B cell (primary cell): ENCODE data around the gene ERMARD. TPM values are rescaled to one million over a fixed set of nuclear protein-coding genes. Genes with fewer than 3 reads are reported as not detected.

Source experiments
- ATAC-seq: fragments of 200-7000 bp; cut with Tn5 transposase; one replicate; pipeline ENCODE4 v1.10.0; 2021; ENCODE audit warnings: low read depth, mild to moderate bottlenecking, moderate number of reproducible peaks, moderate library complexity
- CTCF ChIA-PET: fragments of 350-600 bp; sonication (Branson Sonifier 250); formaldehyde crosslinking; loops from one replicate; lab custom pipeline; 2021; ENCODE audit warnings: antibody characterized with exemption, inconsistent platforms; lab: Charles Lee
- POLR2A ChIA-PET: fragments of 350-600 bp; sonication (Branson Sonifier 250); formaldehyde crosslinking; loops from one replicate; lab custom pipeline; 2021; ENCODE audit warnings: antibody characterized with exemption; lab: Charles Lee
- DNase-seq: peaks from one replicate; pipeline ENCODE4 v3.0.0; 2013
- H2AFZ ChIP-seq: 2 replicates; pipeline ENCODE4 v1.6.1; 2012; ENCODE audit warnings: mild to moderate bottlenecking, low read depth, low read length; ENCODE audit not compliant: insufficient read depth, poor library complexity, severe bottlenecking
- H3K27ac ChIP-seq, 2 donors: 1 replicate in 1 of 2; 2 replicates in 1 of 2; pipeline ENCODE4 v1.5.1; 2012 to 2013; ENCODE audit warnings: low read length in 2 of 2, mild to moderate bottlenecking in 2 of 2, moderate library complexity in 1 of 2
- H3K27me3 ChIP-seq, 4 experiments: fragments of 200-600 bp in 1 of 4; sonication (generic) in 1 of 4; replicated peaks in 1 of 4; 1 replicate in 2 of 4; 2 replicates in 2 of 4; pipeline versions ENCODE4 v1.6.1 to v1.7.0; 2013 to 2016; ENCODE audit warnings: low read length in 3 of 4, mild to moderate bottlenecking in 2 of 4, mixed read lengths in 1 of 4, moderate library complexity in 1 of 4; ENCODE audit not compliant: insufficient read depth in 4 of 4, control insufficient read depth in 3 of 4; ENCODE audit errors: control extremely low read depth in 1 of 4
- H3K36me3 ChIP-seq, 2 experiments: replicated peaks in 1 of 2; 1 replicate in 1 of 2; 2 replicates in 1 of 2; pipeline versions ENCODE4 v1.6.1 to v1.7.1; 2013; ENCODE audit warnings: low read length in 1 of 2; ENCODE audit not compliant: insufficient read depth in 2 of 2, control insufficient read depth in 1 of 2; ENCODE audit errors: control extremely low read depth in 1 of 2, extremely low read depth in 1 of 2
- H3K4me1 ChIP-seq, 2 donors: fragments of 200-600 bp in 1 of 2; sonication (generic) in 1 of 2; 1 replicate in 1 of 2; 2 replicates in 1 of 2; pipeline versions ENCODE4 v1.5.1 to v1.6.1; 2013 to 2017; ENCODE audit warnings: low read length in 2 of 2; ENCODE audit not compliant: control insufficient read depth in 2 of 2, insufficient read depth in 2 of 2
- H3K4me2 ChIP-seq: replicated peaks from 2 replicates; pipeline ENCODE3; 2012; ENCODE audit warnings: mild to moderate bottlenecking, low read depth, low read length; ENCODE audit not compliant: poor library complexity, severe bottlenecking
- H3K4me3 ChIP-seq, 5 experiments: fragments of 200-600 bp in 1 of 5; sonication (generic) in 1 of 5; 1 replicate in 3 of 5; 2 replicates in 2 of 5; pipeline versions ENCODE4 v1.5.1 to v1.7.0; 2011 to 2016; ENCODE audit warnings: low read length in 4 of 5, mild to moderate bottlenecking in 4 of 5, low read depth in 2 of 5, control low read depth in 1 of 5, moderate library complexity in 1 of 5; ENCODE audit not compliant: insufficient read depth in 1 of 5; ENCODE audit errors: control extremely low read depth in 1 of 5, extremely low read depth in 1 of 5
- H3K79me2 ChIP-seq: fragments of 200-600 bp; sonication (generic); one replicate; pipeline ENCODE4 v1.6.0; 2016; ENCODE audit warnings: low read length; ENCODE audit not compliant: control insufficient read depth, insufficient read depth
- H3K9ac ChIP-seq: fragments of 200-600 bp; sonication (generic); 2 replicates; pipeline ENCODE4 v1.6.1; 2017; ENCODE audit warnings: mild to moderate bottlenecking, low read length, moderate library complexity
- H3K9me3 ChIP-seq, 3 donors: one replicate each; pipeline versions ENCODE4 v1.6.1 to v1.7.1; 2013; ENCODE audit warnings: low read length in 2 of 3; ENCODE audit not compliant: control insufficient read depth in 2 of 3, insufficient read depth in 1 of 3; ENCODE audit errors: control extremely low read depth in 1 of 3
- H4K20me1 ChIP-seq: 2 replicates; pipeline ENCODE4 v1.6.0; 2012; ENCODE audit warnings: mild to moderate bottlenecking, low read length; ENCODE audit not compliant: insufficient read depth, control insufficient read depth, poor library complexity, severe bottlenecking
- H3K27ac Mint-ChIP-seq: one replicate; pipeline ENCODE4 v1.8.0; 2021; ENCODE audit warnings: mixed read lengths
- H3K27me3 Mint-ChIP-seq: one replicate; pipeline ENCODE4 v1.8.0; 2021; ENCODE audit warnings: mixed read lengths
- H3K4me1 Mint-ChIP-seq: one replicate; pipeline ENCODE4 v1.8.0; 2021; ENCODE audit warnings: mixed read lengths
- H3K4me3 Mint-ChIP-seq: one replicate; pipeline ENCODE4 v1.8.0; 2021; ENCODE audit warnings: mixed read lengths
- H3K9me3 Mint-ChIP-seq: one replicate; pipeline ENCODE4 v1.8.0; 2022; ENCODE audit warnings: mixed read lengths; ENCODE audit not compliant: insufficient read depth
- EZH2 ChIP-seq: IDR thresholded peaks from 2 replicates; pipeline ENCODE4 v1.6.1; 2012; ENCODE audit warnings: borderline replicate concordance, low read depth, mild to moderate bottlenecking, moderate library complexity, low read length; ENCODE audit not compliant: insufficient read depth, poor library complexity, severe bottlenecking
- WGBS: methylation state at CpG from one replicate; pipeline ENCODE4 v1.1.5; 2013; ENCODE audit warnings: missing lambda C conversion rate; ENCODE audit not compliant: insufficient coverage; 5-methylcytosine and 5-hydroxymethylcytosine counted together
- intact Hi-C: fragments of 100-400 bp; cut with micrococcal nuclease; formaldehyde crosslinking; loops from one replicate; pipeline ENCODE4 v1.10.0; 2022
- polyA plus RNA-seq: library from polyadenylated mRNA; depleted of rRNA; stranded (reverse); fragments of >200 nt; gene quantifications from 2 replicates; pipeline ENCODE4 v1.2.3, GENCODE V29; 2012
- total RNA-seq, 2 donors: library from RNA; stranded (reverse); fragments of 120-200 nt in 1 of 2; gene quantifications; 1 replicate in 1 of 2; 2 replicates in 1 of 2; pipeline versions ENCODE4 v1.2.3 to v1.2.4, GENCODE V29; 2013 to 2022
- TF ChIP-seq, protein P1 (sequence below): fragments of 200-600 bp; IDR thresholded peaks from one replicate; pipeline ENCODE4 v1.8.0; 2022; ENCODE audit warnings: antibody characterized with exemption, mild to moderate bottlenecking

The ERMARD gene
- total and polyA plus RNA-seq, 2 donors (not counting 1 experiment from before 2014, with no cell fraction given), result 42.8 to 65.1 TPM

DNA sequence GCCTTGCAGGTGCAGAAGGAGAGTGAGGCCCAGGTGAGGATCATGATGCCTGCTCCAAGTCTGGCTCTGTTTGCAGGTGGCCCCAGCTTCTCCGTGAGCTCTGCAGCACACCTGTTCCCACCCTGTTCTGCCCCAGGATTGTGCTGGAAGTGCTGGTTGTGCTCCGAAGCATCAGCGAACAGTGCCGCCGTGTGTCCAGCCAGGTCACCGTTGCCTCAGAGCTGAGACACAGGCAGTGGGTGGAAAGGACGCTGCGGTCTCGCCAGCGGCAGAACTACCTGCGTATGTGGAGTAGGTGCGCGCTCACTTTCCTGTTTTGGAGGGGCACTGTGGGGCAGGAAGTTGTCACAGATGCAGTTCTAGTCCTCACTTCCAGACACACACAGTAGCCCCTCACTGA lies 25.0 kb downstream of the ERMARD start:
- no peak overlapping the region for H3K27ac Mint-ChIP-seq
- ATAC-seq (no peak), DNase-seq (no peak)
- no peaks in the 10 kb centered on the region for H3K4me1 Mint-ChIP-seq
- ChIA-PET CTCF (no interaction called here), POLR2A (no interaction called here)
- Histone ChIP-seq H3K9ac (no peak overlapping the region), H2AFZ (no peak overlapping the region), H3K27ac (no peak overlapping the region), H3K9me3 (no peaks in the 10 kb centered on the region), H3K4me2 (no peak overlapping the region), H4K20me1 (no peaks in the 10 kb centered on the region), H3K4me1 (no peaks in the 10 kb centered on the region), H3K4me3 (no peak overlapping the region), H3K27me3 (no peaks in the 10 kb centered on the region), H3K36me3 (peaks cover 15 to 49% of the 10 kb centered on the region in 2 experiments), H3K79me2 (no peaks in the 10 kb centered on the region)
- no peaks in the 10 kb centered on the region for H3K9me3 Mint-ChIP-seq
- H3K27me3 Mint-ChIP-seq, result no peaks in the 10 kb centered on the region
- 98% methylated on average over 13 of the region's 13 CpGs for WGBS
- no peak overlapping the region for H3K4me3 Mint-ChIP-seq
- intact Hi-C loops, result no loop called here
- TF ChIP-seq, protein P1, sequence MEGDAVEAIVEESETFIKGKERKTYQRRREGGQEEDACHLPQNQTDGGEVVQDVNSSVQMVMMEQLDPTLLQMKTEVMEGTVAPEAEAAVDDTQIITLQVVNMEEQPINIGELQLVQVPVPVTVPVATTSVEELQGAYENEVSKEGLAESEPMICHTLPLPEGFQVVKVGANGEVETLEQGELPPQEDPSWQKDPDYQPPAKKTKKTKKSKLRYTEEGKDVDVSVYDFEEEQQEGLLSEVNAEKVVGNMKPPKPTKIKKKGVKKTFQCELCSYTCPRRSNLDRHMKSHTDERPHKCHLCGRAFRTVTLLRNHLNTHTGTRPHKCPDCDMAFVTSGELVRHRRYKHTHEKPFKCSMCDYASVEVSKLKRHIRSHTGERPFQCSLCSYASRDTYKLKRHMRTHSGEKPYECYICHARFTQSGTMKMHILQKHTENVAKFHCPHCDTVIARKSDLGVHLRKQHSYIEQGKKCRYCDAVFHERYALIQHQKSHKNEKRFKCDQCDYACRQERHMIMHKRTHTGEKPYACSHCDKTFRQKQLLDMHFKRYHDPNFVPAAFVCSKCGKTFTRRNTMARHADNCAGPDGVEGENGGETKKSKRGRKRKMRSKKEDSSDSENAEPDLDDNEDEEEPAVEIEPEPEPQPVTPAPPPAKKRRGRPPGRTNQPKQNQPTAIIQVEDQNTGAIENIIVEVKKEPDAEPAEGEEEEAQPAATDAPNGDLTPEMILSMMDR, result no peak
- no peak for TF ChIP-seq EZH2

DNA sequence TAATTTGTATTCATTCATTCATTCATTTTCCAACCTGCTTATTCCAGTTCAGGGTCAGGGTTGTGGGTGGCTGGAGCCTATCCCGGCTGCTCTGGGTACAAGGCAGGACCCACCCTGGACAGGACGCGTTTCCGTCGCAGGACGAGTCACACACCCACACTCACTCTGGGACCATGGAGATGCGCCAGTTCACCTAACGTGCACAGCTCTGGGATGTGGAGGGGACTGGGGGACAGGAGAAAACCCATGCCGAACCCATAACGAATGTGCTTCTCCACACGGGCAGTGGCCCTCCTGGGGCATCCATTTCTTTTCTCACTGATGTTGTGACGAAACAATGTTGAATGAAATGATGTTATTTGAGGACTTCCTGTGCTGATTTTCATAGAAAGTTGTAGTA lies 26.5 kb downstream of the ERMARD start:
- POLR2A ChIA-PET, result no interaction called here
- Histone ChIP-seq H3K9me3 (no peaks in the 10 kb centered on the region), H3K9ac (no peak overlapping the region), H3K4me2 (no peak overlapping the region), H3K4me3 (no peak overlapping the region), H3K4me1 (no peaks in the 10 kb centered on the region), H2AFZ (no peak overlapping the region), H3K27me3 (no peaks in the 10 kb centered on the region), H3K79me2 (no peaks in the 10 kb centered on the region), H4K20me1 (no peaks in the 10 kb centered on the region), H3K27ac (no peak overlapping the region), H3K36me3 (peaks cover 11 to 42% of the 10 kb centered on the region in 2 experiments)
- Mint-ChIP-seq H3K27ac (no peak overlapping the region), H3K9me3 (no peaks in the 10 kb centered on the region), H3K4me1 (no peaks in the 10 kb centered on the region), H3K4me3 (no peak overlapping the region), H3K27me3 (no peaks in the 10 kb centered on the region)
- no peak for ATAC-seq
- TF ChIP-seq, protein P1, result no peak
- TF ChIP-seq EZH2, result no peak
- 97% methylated on average over 5 of the region's 12 CpGs for WGBS
- intact Hi-C loops, result no loop called here
- CTCF ChIA-PET, result interaction anchor here (1.0 to 1.2 kb wide), 2 partner anchors 12 kb away, joined by 3 to 5 read pairs; no protein-coding TSS in a partner anchor
- DNase-seq, result no peak
